SU-DHL-6 (cell line): ENCODE measurements around the gene ENDOU.

Source experiments
- CTCF ChIP-seq: fragments of 200-600 bp; sonication (generic); IDR thresholded peaks from one replicate; pipeline ENCODE4 v1.5.1; 2017; ENCODE audit warnings: antibody characterized with exemption, mild to moderate bottlenecking, low read length, moderate library complexity; ENCODE audit not compliant: insufficient read depth, poor library complexity, severe bottlenecking
- EZH2phosphoT487 ChIP-seq: fragments of 200-600 bp; sonication (generic), shearing (Covaris generic); conservative IDR thresholded peaks from 2 replicates; pipeline ENCODE4 v1.6.1; 2018; ENCODE audit warnings: mild to moderate bottlenecking, antibody characterized with exemption, low read length, moderate library complexity, mixed read lengths

- no peak for TF ChIP-seq CTCF
- no peak for TF ChIP-seq EZH2phosphoT487
Observed at GRCh38 chr12:47710278-47710677, 15.0 kb downstream of the ENDOU start.
